HG03565 (cell line): Measurements from ENCODE around the gene MOGAT1.
A peak's percentile ranks its signal among the peaks of the same experiment; 100 is the strongest.
"Not testable (repeated sequence)": the region's sequence is repeated elsewhere in the genome, so short reads cannot be mapped to it uniquely, and the experiment has no call there.

ENCODE experiments used
- ATAC-seq: cut with Tn5 transposase; IDR thresholded peaks from one replicate; pipeline ENCODE4 v1.9.1; 2021; ENCODE audit warnings: mild to moderate bottlenecking, moderate library complexity; ENCODE audit not compliant: unreplicated experiment

The MOGAT1 gene

DNA sequence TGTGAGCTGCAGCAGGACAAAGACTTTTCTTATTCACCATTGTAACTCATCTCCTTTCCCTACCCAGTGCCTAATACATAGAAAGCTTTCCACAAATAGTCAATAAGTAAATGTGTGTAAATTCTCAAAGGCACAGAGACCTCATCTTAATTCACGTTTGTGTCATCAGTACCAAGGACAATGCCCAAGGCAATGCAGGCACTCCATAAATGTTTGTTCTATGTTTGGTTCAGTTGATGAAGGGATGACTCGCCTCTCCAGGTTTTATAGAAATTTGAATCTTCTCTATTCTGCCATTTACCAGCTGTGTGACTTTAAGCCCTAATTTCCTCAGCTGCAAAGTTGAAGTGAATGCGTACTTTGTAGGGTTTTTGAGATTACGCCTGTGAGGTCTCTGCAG lies 2.1 kb upstream of the MOGAT1 start:
- ATAC-seq, result no peak

DNA sequence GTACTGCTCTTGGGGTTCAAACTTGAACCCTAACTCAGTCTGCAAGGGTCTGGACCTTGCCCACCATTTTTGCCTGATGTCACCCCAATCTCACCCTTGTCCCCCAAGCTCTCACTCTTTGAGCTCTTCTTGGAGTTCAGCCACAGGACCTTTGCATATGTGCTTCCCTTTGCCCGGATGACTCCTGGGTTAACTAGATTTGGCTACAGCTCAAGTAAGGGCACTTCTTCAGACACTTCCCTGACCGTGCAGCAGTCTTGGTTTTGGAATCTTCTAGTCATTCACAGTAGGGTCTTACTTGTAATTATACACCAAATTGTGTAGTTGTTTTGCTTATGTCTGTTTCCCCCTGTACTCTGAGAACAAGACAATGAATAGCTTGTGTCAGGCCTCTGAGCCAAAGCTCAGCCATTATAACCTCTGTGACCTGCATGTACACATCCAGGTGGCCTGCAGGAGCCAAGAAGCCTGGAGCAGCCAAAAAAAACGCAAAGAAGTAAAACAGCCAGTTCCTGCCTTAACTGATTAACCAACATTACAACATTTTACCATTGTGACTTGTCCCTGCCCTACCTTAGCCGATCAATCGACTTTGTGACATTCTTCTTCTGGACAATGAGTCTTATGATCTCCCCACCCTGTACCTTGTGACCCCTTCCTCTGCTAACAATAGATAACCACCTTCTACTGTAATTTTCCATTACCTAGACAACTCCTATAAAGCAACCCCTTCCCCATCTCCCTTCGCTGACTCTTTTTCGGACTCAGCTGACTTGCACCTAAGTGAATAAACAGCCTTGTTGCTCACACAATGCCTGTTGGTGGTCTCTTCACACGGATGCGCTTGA lies 1.0 kb upstream of the MOGAT1 start:
- ATAC-seq, result no peak

DNA sequence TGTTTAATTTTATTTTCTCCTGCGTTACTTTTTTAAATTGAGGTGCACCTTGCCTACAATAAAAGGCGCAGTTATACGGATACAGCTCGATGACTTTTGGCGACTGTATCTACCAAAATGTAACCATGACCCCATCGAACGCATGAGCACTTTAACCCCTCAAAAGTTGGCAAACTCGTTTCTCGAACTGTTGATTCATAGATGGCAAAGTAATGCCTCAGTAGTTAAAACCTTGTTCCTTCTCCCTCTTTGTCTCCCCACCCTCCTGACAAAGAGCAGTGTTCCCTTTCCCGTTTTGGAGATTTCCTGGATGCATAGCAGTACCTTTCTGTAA lies 577 bp downstream of the MOGAT1 start:
- ATAC-seq, result no peak

DNA sequence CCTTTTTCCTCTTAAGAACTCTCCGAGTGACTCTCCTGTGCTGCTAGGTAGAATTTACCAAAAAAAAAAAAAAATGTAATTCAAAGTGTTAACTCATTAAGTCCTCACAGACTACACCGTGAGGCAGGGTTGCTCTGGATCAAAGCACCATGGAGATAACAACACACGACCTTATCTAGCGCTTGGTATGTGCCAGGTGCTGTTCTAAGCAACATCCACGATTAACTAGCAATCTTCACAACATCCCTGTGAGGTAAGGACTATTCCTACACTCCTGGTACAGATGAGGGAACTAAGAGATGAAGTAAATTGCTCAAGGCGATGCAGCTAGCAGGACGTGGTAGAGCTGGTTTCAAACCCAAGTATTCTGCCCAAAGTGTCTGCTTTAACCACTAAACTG lies 1.8 kb downstream of the MOGAT1 start:
- ATAC-seq, result no peak

DNA sequence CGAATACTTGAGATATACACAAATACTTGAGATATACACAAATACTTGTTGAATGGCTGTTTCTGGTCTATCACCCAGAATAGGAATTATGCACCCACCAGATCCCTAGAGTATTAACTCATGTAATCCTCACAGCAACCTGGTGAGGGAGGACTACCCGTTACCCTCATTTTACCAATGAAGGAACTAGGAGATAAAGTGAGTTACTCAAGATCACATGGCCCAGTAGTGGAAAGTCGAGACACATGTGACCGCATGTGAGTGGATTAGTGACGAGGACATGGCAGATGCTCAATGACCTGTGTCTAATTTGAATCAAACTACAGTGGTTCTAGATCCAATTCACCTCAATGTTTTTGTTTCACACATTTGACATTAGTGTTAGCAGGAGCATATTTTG lies 2.4 kb downstream of the MOGAT1 start:
- no peak for ATAC-seq

DNA sequence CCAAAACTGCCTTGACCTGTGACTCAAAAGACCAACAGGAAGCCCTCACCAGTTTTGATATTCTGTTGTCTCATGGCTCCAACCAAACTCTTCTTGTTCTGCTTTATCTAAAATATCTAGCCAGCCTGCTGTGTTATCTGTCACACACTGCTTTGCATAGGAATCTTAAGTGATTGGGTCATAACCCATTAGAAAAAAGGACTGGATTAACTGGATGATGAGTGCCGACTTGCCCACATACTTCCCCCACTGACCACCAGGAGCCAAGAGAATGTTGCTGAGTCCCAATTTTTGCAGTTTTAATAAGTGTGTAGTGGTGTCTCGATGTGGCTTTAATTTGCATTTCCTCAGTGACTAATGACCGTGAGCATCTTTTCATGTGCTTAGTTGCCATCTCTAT lies 6.5 kb downstream of the MOGAT1 start:
- no peak for ATAC-seq

DNA sequence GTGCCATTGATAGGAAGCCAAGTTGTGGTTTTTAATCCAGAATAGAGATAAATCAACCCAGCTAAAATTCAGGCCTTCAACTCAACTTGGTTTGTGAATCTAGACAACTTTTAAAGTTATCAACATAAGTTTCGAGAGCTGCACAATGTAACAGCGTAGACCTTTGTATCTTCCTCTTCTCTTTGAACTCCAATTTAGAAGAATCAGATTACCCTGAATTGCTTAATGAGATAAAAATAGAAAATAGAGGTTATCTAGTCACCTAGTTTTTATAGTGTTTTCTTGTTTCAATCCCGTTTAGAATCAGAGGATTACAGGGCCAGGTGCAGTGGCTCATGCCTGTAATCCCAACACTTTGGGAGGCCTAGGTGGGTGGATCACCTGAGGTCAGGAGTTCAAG lies 12.3 kb downstream of the MOGAT1 start:
- ATAC-seq, result no peak

DNA sequence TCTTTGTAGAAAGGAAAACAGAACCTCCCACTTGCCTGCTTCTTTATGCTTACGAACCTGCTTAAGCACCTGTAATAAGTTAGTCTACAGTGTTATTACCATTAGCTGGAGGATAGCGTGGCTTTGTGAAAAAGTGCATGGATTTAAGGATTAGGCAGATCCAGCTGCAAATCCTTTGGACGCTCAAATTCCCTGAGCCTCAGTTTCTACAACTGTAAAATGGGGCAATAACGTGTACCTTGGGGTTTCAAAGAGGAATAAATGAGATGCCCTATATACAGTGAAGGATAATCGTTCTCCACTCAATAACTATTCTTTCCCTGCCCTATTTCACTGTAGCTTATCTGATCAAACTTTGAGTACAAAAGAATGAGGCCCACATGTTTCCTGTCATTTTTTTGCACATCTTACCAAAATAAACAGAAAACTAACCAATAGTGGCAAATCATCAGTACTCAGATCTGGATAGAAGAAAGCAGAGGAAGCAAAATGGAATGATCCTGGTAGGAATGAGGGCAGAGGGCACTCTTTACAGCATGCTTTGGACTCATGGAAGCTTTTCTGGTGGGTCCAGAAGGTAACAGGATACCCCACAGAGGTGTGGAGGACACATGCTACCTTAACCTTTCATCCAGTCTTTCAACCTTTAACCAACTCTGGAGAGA lies 14.8 kb downstream of the MOGAT1 start:
- no peak for ATAC-seq

DNA sequence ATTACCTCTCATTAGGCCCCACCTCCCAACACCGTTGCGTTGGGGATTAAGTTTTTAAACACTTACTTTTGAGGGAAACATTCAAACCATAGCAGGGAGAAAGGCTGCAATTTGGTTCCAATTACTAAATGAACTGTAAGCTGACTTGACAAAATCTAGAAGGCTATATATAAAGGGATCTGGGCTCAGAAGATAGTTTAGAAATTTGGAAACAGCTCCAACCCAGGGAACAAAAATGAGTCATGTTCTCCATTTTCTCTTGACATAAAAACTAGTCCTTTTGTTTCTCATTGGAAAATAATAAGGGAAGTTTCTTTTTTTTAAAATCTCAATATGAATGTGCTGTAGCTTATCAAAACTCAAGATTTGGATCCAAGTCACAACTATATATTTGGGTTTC lies 17.5 kb downstream of the MOGAT1 start:
- no peak for ATAC-seq

DNA sequence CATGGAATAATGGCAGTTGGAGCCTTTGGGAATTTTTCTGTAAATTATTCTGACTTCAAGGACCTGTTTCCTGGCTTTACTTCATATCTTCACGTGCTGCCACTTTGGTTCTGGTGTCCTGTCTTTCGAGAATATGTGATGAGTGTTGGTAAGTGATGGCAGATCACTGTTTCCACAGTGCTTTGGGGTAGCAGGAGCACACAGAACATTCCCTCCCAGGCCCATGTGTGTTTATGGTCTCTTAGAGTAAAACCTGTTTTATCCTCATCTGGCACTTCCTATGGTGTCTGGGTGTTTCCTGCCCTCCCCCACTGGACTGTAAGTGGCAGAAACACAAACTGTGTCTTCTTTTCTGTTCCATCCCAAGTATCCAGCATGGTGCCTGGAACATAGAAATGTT lies 17.9 kb downstream of the MOGAT1 start:
- no peak for ATAC-seq

DNA sequence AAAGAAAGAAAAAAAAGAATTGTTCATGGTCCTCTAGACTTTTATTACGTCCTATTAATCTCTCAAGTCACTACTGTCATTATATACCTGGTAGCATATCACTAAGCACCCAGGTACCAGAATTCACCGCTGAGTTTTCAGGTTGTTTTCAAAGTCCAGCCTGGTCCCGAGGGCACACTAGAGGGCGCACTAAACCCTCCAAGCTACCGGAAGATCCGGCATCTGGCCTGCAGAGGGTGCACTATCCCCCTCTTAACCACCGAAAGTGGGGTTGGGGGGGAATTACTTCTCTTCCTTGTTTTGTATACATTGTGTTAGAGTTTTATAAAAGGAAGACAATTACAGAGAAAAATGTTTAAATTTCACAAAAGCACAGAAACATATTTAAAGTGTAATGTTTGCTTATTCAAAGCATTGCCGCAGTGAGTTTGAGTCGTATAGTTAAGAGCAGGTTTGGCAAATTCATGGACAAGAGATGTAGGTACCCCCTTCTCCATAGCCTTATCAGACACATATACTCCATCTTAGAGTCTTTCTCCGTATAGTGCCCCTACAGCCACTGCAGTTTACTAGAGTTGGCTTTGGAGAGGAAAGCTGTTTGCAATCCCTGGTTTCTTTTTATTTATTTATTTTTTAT lies 19.2 kb downstream of the MOGAT1 start:
- ATAC-seq, result peak; percentile 93

DNA sequence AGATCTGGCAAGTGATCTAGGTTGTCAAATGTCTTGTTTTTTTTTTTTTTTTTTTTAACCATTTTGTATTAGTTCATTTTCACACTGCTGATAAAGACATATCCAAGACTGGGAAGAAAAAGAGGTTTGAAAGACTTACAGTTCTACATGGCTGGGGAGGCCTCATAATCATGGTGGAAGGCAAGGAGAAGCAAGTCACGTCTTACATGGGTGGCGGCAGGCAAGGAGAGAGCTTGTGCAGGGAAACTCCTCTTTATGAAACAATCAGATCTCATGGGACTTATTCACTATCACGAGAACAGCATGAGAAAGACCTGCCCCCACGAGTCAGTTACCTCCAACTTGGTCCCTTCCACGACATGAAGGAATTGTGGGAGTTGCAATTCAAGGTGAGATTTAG lies 22.0 kb downstream of the MOGAT1 start:
- not testable (repeated sequence) for ATAC-seq

DNA sequence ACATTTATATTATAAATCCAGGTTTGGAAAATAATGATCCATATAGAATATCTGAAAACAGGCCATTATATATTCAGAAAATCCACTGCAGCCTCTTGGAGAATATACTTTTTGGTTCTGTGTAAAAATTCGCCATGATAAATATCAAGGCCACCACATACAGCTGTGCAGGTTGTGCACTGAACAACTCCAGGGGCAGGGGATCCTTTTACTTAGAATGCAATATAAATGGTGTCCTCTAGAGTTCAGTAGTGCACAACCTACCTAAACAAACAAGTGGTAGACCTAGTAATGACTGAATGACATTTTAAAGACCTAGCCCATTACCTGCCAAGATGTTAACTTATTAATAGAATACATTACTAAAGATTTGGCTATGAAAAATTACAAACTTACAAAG lies 22.4 kb downstream of the MOGAT1 start:
- ATAC-seq, result no peak

DNA sequence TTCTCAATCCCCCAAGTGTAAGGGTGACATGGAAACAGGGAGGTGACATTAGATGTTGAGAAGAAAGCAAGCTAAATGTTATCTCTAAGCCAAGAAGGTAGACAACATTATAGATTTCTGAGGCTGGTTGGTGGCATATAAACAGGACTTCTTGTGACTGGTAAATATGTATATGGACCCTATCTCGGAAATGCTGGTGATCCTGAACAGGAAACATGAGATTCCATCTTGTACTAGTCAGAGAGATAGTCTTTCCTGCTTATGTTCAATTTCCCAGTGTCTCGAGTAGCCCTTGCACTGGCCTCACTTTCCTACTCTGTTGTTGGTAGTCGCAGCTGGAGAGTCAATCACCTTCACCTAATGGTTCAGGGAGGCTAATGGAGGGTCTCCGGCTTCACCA lies 26.8 kb downstream of the MOGAT1 start:
- no peak for ATAC-seq

DNA sequence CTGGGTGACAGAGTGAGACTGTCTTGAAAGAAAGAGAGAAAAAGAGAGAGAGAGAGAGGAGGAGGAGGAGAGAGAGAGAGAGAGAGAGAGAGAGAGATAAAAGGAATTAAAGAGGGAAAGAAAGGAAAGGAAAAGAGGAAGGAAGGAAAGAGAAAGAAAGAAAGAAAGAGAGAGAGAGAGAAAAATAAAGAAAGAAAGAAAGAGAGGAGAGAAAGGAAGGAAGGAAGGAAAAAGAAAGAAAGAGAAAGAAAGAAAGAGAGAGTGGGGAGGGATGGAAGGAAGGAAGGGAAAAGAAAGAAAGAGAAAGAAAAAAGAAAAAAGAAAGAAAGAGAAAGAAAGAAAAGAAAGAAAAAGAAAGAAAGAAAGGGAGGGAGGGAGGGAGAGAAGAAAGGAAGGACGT lies 29.8 kb downstream of the MOGAT1 start:
- no peak for ATAC-seq

DNA sequence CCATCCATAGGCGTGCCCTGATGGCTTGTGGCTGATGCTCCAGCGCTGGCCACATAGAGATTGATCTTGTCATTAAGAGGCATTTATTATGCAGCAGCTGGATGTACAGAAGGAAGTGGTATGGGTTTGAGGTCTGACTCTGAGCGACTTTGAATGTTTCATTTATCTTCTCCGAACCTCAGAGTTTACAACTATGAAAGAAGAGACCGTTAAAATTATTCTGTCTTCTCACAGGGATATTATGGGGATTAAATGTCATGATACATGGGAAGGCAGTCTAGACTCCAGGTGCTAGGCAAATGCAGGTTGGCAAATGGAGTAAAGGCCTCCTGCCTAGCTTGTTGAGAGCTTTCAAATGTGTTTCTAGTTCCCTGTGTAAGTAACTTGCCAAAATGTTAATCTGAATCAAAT lies 30.3 kb downstream of the MOGAT1 start:
- no peak for ATAC-seq

DNA sequence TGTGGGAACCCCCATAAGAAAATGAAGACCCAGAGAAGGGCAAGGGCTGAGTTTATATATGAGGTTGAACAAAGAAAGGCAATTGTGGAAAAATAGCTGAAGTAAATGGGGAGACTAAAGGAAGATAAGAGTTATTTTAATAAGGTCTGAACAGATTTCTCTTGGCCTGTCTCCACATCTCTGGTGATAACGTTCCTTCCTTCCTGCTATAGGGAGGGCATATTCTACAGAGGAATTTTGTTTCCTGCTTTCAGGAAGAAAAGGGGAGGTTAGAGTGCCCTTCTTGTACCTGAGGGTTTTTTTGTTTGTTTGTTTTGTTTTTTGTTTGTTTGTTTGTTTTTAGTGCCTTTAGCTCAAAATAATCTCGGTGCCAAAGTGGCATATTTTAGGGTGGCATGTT lies 31.6 kb downstream of the MOGAT1 start:
- no peak for ATAC-seq

DNA sequence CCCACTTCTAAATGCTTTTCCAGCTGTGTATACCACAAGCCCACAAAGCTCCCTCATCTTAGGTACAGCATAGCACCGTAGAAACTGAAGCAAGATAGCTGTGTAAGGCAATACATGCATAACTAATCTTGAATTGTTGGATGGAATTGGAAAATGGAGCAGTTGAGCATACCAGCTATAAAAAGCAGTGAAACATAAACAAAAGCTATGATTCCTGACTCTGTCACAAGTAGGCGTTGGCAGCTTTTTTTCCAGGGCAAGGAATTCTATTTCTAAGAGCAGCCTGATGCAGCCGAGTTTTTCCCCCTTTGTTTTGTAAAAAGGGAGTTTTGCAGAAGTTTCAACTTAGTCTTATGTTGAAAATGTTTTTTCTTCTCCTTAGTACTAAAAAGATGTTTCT lies 32.4 kb downstream of the MOGAT1 start:
- ATAC-seq, result no peak

DNA sequence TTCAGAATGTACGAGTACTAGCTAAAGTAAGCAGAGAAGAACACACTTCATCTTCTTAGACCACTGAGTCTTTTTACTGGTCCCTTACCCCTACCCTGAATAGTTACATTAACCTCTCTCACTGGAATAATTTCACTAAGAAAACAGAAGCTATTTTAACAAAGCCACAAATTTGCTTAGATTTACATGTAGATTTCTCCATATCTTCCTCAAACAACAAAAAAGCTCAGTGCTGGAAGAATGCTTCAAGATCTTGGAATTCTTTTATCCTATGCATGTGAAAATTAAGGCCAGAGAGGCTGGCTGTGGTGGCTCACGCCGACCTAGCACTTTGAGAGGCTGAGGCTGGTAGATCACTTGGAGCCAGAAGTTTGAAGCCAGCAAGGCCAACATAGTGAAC lies 35.2 kb downstream of the MOGAT1 start:
- no peak for ATAC-seq

DNA sequence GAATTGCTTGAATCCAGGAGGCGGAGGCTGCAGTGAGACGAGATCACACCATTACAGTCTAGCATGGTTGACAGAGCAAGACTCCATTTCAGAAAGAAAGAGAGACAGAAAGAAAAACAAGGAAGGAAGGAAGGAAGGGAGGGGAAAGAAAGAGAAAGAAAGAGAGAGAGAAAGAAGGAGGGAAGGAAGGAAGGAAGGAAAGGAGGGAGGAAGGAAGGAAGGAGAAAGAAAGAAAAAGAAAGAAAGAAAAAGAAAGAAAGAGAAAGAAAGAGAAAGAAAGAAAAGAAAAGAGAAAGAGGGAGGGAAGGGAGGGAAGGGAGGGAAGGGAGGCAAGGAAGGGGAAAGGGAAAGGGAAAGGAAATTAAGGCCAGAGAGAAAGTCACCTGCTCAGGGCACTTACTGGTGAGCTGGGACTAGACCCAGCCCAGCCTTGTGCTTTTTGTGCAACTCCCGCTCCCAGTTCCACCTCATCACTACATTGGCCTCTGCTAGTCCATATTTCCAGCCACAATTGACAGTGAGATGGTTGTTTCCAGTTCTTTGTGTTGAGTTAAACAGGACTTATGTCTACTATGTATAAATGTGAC lies 35.7 kb downstream of the MOGAT1 start:
- no peak for ATAC-seq

DNA sequence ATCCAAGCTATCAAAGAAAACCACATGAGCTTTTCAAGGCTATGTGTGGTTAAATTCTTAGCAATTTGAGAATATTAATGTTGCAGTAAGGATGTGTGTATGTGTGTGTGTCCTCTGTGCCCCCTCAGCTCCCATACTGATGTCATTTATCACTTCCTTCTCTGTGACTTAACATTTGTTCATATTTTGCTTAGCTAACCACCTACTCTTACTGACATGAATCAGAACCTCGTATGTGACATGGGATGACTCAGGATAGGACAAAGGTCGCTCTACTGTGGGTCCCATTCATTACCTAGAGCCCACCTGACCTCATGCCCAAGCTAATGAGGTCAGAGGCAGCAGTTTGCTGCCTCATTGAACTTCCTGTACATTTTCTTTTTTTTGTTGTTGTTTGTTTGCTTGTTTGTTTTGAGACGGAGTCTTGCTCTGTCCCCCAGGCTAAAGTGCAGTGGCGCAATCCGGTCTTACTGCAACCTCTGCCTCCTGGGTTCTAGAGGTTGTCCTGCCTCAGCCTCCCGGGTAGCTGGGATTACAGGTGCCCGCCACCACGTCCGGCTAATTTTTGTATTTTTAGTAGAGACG lies 36.3 kb downstream of the MOGAT1 start:
- ATAC-seq, result no peak
